WTC11 (cell line): ENCODE data around the gene OGFOD1.

Source experiments
- CREB1 ChIP-seq: sonication (generic); formaldehyde crosslinking; IDR thresholded peaks from 2 replicates; pipeline ENCODE4 v1.8.0; 2023; ENCODE audit warnings: mild to moderate bottlenecking, missing genetic modification reagents
- EMX1 ChIP-seq: fragments of 250-450 bp; sonication (Bioruptor Pico); IDR thresholded peaks from 2 replicates; pipeline ENCODE4 v1.8.0; 2021; ENCODE audit warnings: mild to moderate bottlenecking
- FOXP1 ChIP-seq: sonication (generic); formaldehyde crosslinking; IDR thresholded peaks from 2 replicates; pipeline ENCODE4 v1.8.0; 2022; ENCODE audit warnings: missing genetic modification reagents, mild to moderate bottlenecking, moderate library complexity, borderline replicate concordance
- GTF2I ChIP-seq: fragments of 250-450 bp; sonication (Bioruptor Pico); conservative IDR thresholded peaks from 2 replicates; pipeline ENCODE4 v1.4.0; 2021; ENCODE audit warnings: mild to moderate bottlenecking
- SP1 ChIP-seq: sonication (generic); formaldehyde crosslinking; conservative IDR thresholded peaks from 2 replicates; pipeline ENCODE4 v1.8.1; 2022; ENCODE audit warnings: missing genetic modification reagents
- ZNF423 ChIP-seq: fragments of 250-450 bp; sonication (Bioruptor Pico); IDR thresholded peaks from 2 replicates; pipeline ENCODE4 v2.1.2; 2022; ENCODE audit warnings: mild to moderate bottlenecking, moderate library complexity
- TF ChIP-seq, protein P1 (sequence below): fragments of 200-600 bp; IDR thresholded peaks from 2 replicates; pipeline ENCODE4 v1.8.0; 2022; ENCODE audit warnings: antibody characterized with exemption

GRCh38 chr16:56428091-56428490, 23.3 kb upstream of the OGFOD1 start:
- TF ChIP-seq, protein P1, sequence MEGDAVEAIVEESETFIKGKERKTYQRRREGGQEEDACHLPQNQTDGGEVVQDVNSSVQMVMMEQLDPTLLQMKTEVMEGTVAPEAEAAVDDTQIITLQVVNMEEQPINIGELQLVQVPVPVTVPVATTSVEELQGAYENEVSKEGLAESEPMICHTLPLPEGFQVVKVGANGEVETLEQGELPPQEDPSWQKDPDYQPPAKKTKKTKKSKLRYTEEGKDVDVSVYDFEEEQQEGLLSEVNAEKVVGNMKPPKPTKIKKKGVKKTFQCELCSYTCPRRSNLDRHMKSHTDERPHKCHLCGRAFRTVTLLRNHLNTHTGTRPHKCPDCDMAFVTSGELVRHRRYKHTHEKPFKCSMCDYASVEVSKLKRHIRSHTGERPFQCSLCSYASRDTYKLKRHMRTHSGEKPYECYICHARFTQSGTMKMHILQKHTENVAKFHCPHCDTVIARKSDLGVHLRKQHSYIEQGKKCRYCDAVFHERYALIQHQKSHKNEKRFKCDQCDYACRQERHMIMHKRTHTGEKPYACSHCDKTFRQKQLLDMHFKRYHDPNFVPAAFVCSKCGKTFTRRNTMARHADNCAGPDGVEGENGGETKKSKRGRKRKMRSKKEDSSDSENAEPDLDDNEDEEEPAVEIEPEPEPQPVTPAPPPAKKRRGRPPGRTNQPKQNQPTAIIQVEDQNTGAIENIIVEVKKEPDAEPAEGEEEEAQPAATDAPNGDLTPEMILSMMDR, result no peak
- TF ChIP-seq CREB1 (CRISPR knock-in tag) (no peak), GTF2I (CRISPR knock-in tag) (no peak), FOXP1 (CRISPR knock-in tag) (no peak), ZNF423 (CRISPR knock-in tag) (no peak), EMX1 (CRISPR knock-in tag) (no peak), SP1 (CRISPR knock-in tag) (no peak)
